GM18909 (cell line): ENCODE measurements around the gene PODXL2.

ENCODE experiments used
- ATAC-seq: cut with Tn5 transposase; IDR thresholded peaks from one replicate; pipeline ENCODE4 v1.9.1; 2021; ENCODE audit warnings: mild to moderate bottlenecking; ENCODE audit not compliant: unreplicated experiment, poor library complexity

PODXL2 gene, protein sequence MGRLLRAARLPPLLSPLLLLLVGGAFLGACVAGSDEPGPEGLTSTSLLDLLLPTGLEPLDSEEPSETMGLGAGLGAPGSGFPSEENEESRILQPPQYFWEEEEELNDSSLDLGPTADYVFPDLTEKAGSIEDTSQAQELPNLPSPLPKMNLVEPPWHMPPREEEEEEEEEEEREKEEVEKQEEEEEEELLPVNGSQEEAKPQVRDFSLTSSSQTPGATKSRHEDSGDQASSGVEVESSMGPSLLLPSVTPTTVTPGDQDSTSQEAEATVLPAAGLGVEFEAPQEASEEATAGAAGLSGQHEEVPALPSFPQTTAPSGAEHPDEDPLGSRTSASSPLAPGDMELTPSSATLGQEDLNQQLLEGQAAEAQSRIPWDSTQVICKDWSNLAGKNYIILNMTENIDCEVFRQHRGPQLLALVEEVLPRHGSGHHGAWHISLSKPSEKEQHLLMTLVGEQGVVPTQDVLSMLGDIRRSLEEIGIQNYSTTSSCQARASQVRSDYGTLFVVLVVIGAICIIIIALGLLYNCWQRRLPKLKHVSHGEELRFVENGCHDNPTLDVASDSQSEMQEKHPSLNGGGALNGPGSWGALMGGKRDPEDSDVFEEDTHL

DNA sequence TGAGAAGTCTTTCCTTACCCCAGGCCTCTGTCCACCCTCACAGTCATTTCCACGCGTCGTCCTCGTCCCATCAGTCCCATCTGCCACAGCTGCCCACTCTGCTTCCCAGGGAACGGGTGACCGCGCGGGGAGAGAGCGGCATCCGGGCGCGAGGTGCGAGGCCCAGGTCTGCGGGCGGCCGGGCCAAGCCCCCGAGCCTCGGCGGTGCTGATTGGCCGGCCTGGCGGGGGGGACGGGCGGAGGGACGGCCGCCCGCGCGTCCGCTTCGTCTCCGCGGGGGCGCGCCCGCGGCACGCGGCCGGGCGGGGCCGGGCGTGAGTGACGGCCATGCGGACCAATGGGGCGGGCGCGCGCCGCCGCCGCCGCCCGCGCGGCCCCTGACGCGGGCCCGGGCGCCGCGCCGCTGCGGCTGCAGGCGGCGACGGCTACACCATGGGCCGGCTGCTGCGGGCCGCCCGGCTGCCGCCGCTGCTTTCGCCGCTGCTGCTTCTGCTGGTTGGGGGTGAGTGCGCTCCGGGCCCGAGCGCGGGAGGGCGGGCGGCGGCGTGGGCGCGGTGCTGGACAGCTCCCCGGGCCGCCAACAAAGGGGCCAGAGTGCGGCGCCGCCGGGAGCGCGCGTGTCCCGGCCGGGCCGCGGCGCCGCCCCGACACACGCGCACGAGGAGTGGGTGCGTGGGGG lies at the start of gene PODXL2:
Gene PODXL2, plus strand, starts transcription at position 398 of the 679 bp plus-strand sequence. Its CDS starts 35 bp downstream, at position 433.
- peak; percentile 35 for ATAC-seq

DNA sequence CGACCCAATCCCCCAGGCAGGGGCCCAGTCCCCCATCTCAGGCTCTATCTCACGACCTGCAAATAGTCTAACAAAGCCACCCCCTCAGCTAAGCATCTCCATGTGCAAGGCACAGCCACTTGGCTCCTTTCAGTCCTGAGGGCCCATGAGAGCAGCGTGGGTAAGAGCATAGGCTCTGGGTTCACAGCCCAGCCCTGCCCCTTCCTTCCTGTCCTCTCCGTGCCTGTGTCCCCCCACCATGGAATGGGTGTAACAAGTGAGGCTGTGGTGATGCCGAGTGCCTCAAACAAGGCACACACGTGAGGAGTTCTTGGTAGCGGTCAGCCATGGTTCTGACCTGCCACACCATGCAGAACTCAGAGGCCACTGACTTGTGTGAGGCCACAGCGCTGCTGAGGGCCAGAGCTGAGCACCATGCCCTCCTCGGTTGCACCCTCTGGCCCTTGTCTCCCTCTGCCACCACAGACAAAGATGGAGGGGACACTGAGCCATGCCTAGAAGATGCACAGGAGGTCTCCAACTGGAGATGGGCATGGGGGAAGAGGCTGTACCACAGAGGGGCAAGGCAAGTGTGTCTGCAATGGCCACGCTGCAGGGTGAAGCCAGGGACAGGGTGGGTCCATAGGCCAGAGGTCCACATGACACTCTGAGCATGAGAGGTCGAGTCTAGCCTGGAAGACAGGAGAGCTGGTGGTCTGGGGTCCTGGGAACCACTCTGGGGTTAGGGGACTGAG lies 48.5 kb upstream of the PODXL2 start:
- no peak for ATAC-seq

DNA sequence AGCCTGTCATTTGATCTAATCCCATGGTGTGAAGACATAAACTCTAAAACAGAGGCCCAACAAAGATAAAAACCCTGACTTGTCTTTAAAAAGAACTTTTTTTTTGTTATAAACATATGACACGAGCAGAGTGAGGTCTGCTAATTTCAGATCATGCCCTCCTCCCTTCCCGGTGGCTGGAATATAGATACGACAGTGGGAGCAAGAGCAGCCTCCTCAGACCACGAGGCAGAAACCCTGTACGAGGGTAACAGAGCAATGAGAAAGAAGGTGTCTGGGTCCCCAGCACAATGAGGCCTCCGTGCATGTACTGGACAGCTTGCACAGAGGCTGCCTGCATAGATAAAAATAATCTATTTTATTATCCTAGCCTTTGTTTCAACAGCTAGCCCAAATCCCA lies 44.3 kb upstream of the PODXL2 start:
- no peak for ATAC-seq

DNA sequence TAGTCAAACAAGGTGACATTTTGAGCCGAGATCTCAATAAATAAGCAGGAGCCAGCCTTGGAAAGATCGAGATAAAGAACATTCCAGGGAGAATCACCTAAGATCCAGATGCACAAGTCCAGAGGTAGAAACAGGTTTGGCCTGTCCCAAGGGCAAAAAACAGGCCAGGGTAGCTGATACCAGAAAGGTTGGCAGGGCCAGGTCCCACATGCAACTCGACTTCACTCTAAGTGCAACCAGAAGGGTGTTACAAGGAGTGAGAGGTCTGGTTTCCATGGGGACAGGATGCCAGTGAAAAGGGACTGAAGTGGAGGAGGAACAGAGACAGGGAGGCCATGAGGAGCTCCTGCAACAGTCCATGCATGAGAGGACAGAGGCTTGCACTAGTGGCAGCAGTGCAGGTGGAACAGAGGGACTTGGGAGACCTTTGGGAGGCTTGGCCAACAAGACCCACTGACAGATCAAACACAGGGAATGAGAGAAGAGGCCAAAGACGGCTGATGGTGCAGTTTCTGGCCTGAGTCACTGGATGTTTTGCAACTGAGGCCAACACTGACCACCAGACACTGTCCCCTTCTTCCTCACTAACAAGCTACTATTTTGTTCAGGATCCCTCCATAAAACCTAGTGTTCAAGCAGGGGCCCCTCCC lies 43.7 kb upstream of the PODXL2 start:
- ATAC-seq, result no peak

DNA sequence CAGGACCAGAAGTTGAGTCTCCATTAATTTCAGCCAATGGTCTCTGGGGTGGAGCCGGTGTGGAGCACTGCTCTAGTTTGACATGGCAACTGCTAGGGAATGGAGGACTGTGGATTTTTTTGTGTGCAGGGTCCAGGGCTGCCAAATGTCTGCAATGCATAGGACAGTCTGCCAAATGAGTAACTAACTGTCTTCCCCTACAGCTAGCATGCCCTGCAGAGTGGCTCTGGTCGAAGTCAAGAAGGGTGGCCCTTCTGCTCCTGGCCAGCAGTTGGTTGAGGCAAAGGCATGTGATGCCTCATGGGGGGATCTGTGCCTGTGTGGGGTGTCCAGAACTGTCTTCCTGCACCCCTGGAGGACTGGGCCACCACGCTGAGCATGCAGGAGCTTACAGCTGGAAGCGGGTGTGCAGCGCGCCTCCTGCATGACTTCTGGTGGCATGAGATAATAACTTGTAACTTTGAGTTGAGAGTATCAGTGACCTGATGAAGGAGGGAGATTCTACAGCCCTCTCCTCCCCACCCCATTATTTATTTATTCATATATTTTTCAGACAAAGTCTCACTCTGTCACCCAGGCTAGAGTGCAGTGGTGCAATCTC lies 43.1 kb upstream of the PODXL2 start:
- no peak for ATAC-seq

DNA sequence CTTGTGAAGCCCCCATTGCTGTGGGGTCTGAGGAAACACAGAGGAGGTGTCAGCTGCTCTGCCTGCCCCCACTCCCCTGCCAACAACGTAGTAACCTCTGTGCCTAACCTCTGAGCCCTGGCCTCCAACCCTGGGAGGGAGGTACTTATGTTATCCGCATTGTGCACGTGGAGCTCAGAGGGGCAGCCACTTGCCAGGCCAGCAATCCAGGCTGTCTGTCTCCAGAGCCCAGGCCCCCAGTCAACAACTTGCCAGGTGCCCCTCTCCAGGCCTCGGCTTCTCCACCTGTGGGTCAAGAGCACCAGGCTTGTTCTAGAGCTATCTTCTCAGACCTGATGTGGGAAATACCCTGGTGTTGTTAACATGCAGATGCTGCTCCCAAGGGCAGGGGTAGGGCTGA lies 41.1 kb upstream of the PODXL2 start:
- ATAC-seq, result no peak

DNA sequence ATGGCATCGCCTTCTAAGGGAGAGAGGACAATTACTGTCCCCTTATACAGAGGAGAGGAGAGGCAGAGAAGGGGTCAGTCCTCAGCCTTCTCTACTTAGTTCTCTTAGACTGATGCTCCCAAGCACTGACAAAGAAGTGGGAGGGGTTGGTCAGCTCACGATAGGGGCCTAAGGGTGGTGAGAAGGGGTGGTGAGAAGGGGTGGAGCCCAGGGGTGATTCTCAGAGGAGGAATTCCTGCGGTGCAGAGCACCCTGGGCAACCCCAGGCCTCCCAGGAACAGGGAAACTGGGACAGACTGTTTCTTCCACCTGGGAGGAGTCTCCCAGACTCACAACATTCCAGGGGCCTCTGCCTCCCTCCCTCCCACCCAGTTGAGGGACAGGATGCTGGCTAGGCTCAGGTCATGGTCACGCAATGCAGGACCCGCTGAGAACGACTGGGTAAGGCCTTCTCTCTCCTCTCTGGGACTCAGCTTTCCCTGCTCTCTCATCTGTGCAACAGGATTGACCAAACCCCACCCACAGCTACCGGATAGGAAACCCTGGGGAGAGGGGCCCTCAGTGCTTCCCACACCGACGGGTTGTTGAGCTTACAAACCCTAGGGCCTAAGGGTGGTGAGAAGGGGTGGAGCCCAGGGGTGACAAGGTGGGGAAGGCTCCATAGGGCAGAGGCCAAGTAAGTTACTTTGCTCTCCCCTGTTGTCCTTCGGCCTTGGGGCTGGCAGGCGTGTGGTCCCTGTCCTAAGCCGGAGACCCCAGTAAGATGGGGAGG lies 40.0 kb upstream of the PODXL2 start:
- no peak for ATAC-seq

DNA sequence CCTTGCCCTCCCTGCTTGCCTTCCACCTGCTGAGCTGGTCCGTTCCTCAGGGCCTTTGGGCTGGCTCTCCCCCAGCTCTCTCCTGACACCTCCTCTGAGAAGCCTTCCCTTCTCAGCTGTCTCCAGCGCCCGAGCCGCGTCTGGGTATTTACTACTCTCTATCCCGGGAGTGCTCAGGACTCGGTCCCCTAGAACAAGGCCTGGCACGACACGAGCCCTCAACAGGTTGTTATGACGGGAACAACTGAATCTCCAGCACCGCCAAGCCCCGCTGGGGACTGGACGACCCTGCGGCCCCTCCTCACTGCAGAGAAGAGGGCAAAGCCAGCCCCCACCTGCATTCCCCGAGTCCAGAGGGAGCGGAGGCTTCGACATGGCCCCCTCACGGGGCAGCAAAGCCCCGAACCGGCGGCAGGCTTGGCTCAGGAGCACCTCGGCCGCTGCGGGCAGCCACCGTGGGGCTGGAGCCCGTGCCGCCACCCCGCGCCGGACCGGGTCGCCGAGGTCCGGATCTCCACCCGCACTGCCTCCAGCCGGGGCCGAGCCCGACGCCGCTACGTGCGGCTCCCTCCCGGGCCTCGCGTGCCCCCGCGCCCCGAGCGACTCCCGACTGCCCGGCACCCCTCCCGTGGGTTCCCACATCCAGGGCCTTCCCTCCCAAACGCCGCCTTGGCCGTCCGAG lies 39.2 kb upstream of the PODXL2 start:
- peak; percentile 3 for ATAC-seq

DNA sequence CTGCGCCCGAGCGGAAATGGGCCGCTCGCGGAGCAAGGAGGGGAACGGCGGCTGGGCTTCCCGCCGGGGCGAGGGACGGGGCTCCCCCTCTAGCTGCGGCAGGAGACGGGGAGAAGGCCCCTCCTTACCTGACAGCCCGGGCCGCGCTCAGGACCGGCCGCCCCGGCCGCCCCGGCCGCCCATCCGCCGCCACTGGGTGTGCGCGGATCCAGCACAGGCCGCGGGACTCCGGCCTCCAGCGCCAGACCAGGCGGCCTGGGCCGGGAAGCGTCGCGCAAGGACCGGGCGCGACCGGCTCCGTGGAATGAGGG lies 38.7 kb upstream of the PODXL2 start:
- peak; percentile 36 for ATAC-seq

DNA sequence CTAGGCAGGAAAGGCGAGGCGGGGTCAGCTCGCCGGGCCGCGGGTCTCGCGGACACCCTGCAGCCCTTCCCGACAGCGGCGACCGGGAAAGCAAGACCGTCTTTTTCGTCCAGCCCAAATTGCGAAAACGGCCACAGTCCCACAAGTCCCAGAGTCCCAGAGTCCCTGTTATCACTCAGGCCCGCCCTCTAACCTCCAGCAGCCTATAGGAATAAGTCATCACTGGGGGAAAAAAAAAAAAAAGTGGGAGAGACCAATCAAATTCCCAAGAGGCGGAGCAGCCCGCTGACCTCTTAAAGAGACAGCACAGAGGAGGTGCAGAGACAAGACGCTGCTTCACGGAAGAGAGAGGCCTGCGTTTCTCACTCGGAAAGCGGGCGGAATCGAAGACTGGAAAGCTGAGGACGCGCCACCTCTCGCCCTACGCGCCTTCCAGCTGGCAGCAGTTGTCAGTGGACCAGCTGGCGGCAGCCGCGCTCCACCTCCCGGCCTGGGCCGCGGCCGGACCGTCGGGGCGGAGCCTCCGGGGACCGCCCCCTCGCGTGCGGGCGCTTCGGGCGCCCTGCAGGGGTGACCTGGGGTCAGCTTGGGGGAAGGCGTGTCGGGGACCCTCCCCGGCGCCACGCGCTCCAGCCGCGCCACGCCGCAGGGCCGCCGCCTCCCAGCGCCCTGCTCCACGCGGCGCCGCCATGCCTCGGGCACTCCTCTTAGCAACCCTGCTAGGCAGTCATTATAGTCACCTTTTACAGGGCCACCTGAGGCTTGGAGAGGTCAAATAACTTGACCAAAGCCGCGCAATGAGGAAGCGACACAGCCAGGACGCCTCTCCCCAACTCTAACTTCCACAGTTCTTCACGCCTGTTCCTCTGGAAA lies 38.2 kb upstream of the PODXL2 start, which contains the start of gene TPRA1:
Gene TPRA1, minus strand, starts transcription at position 141 of the 873 bp plus-strand sequence. CDS start 10,587 bp downstream, outside the sequence.
- peak; percentile 72 for ATAC-seq

DNA sequence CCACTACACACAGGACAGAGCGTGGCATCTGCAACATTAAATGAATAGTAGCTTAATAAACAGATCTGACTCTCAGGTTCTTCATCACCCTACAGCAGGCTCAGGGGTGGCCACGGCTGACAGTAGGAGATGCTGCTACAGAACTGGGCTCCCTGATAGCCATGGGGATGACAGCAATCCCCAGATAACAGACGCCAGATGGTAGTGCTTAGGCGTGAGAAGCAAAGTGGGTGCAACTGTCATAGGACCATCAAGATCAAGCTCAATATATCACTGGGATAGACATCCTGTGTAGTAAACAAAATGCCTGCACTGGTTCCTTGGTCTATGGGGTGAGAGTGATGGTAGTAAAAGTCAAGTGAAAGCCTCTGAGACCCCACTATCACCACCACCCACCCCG lies 35.8 kb upstream of the PODXL2 start:
- no peak for ATAC-seq

DNA sequence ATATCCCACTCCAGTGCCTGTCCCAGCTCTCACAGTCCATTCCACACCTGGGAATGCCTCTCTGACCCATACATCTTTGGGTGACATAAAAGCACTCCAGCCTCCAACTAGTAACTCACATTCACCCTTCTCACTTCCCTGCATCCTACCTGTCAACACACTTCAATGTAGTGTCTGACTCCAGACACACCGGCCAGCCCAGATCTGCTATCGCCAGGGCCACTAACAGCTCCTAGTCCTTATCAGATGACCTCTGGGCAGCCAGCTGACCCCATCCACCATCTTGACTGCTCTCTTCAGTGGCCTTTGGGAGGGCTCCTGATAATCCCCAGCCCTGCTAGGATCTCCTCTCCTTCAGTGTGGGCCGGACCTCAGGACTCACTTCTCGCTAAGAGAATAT lies 33.7 kb upstream of the PODXL2 start:
- ATAC-seq, result no peak

DNA sequence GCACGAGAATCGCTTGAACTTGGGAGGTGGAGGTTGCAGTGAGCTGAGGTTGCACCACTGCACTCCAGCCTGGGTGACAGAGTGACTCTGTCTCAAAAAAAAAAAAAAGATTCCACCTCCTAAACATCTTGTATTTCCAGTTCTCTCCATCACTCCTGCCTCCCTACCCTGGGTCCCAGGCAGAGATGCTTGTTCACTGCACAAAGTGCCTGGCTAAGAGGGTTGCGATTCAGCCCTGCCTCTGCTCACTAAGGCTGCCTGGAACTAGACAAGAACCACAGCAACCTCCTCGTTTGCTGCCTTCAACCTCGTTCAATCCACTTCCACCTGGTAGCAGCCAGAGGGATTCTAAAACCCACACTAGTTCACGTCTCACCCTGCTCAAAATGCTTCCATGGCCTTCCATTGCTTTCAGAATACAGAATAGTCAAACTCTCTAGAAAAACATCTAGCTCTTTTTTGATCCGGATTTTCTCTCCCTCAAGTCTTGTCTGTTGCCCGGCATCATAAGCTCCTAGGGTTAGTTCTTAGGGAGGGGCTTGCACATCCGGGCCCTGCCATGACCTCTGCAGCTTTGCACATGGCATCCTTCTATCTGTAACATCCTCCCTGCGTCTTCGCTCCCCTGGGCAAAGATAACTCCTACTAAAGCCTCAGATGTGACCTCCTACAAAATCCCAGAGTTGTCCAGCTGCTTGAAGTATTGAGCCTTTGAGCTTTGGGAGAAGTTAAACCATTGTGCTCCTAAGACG lies 31.8 kb upstream of the PODXL2 start:
- ATAC-seq, result no peak

DNA sequence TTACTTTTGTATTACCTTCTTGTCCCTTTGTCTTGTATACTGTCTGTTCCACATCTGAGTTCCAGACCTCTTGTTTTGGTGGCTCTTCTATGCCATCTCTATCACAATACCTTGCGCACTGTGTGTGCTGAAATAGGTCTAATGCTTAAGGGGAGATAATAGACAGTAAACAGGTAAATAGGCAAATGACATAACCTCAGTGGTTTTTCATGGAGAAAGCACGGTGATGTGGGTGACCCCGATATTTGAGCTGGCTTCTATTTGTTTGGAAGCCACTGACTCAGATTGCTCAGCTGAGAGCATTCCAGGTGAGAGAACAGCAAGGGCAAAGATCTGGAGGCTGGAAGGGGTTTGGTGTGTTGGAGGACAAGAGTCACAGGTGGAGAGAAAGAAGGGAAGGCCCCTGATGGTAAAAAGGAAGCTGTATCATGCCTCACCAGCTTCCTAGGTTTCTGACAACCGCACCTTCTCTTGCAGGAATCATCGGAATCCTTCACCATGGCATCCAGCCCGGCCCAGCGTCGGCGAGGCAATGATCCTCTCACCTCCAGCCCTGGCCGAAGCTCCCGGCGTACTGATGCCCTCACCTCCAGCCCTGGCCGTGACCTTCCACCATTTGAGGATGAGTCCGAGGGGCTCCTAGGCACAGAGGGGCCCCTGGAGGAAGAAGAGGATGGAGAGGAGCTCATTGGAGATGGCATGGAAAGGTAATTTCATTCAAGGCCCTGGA lies 30.0 kb upstream of the PODXL2 start:
- ATAC-seq, result no peak

DNA sequence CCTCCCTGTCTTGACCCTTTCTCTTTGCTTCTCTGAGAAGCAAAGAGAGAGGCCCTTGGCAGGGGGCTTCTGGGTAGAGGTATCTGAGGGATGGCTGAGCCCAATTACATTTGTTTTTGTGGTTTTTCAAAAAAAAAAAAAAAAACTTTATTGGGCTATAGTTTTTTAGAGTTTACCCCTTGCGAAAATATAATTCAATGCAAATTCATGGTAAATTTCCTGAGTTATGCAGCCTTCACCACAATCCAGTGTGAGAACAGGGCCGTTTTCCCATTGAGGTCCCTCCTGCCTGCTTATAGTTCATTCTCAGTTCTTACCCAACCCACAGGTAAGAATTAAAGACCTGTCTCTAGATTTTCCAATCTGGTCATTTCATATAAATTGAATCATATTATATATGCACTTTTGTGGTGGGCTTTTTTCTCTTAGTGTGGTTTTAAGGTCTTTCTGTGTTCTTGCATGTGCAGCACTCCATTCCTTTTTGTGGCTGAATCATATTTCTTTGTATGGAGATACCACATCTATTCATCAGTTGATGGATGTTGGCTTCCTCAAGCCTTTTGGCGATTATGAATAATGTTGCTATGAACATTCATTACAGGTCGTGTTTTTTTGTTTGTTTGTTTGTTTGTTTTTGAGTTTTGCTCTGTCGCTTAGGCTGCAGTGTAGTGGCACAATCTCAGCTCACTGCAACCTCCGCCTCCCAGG lies 28.1 kb upstream of the PODXL2 start:
- ATAC-seq, result no peak

DNA sequence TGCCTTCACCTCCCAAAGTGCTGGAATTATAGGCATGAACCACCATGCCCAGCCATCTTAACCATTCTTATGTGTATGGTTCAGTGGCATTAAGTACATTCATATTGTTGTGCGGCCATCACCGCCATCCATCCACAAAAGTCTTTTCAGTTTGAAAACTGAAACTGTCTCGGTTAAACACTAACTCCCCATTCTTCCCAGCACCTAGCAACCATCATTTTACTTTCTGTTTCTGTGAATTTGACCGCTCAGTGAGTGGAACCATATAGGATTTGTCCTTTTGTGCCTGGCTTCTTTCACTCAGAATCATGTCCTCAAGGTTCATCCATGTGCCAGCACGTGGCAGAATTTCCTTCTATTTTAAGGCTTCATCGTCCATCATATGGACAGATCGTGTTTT lies 24.9 kb upstream of the PODXL2 start:
- no peak for ATAC-seq
